Measurements from ENCODE around the gene PLCL2. TPM values are rescaled to one million over a fixed set of nuclear protein-coding genes. Genes with fewer than 3 reads are reported as not detected.

PLCL2 gene
- total and polyA plus RNA-seq, 10 of the 15 experiments (the other 5 are each of a cell fraction or from before 2014, with no cell fraction given) = 7.5 to 37.3 (median 21.7) TPM

- 0 out of 2 replicates have a peak, but pooled peaks have one; percentile 22 for TF ChIP-seq DPF2 (IDR thresholded peaks at IDR 0.05)
- 0 out of 2 replicates have a peak, but pooled peaks have one; percentile 30 for TF ChIP-seq CREB1 (IDR thresholded peaks at IDR 0.05; ENCODE audit: low read depth)
- TF ChIP-seq KAT2A (conservative IDR thresholded peaks at IDR 0.05; ENCODE audit: control insufficient read depth, low read depth, low read length) = no peak
- no peak for TF ChIP-seq REST (IDR thresholded peaks at IDR 0.05; ENCODE audit: low read depth, low read length)
- no peak for TF ChIP-seq PKNOX1 (IDR thresholded peaks at IDR 0.05)
- no peak for TF ChIP-seq BACH1 (IDR thresholded peaks at IDR 0.05; ENCODE audit: borderline replicate concordance)
- no peak for TF ChIP-seq SPI1 (IDR thresholded peaks at IDR 0.05; ENCODE audit: borderline replicate concordance, insufficient read depth, low read depth, low read length)
- TF ChIP-seq LARP7 (IDR thresholded peaks at IDR 0.05) = no peak
- peak; percentile 31; the same call in 1 of the 2 replicates for TF ChIP-seq RELB (IDR thresholded peaks at IDR 0.05; ENCODE audit: low read depth)
- TF ChIP-seq, protein P1, sequence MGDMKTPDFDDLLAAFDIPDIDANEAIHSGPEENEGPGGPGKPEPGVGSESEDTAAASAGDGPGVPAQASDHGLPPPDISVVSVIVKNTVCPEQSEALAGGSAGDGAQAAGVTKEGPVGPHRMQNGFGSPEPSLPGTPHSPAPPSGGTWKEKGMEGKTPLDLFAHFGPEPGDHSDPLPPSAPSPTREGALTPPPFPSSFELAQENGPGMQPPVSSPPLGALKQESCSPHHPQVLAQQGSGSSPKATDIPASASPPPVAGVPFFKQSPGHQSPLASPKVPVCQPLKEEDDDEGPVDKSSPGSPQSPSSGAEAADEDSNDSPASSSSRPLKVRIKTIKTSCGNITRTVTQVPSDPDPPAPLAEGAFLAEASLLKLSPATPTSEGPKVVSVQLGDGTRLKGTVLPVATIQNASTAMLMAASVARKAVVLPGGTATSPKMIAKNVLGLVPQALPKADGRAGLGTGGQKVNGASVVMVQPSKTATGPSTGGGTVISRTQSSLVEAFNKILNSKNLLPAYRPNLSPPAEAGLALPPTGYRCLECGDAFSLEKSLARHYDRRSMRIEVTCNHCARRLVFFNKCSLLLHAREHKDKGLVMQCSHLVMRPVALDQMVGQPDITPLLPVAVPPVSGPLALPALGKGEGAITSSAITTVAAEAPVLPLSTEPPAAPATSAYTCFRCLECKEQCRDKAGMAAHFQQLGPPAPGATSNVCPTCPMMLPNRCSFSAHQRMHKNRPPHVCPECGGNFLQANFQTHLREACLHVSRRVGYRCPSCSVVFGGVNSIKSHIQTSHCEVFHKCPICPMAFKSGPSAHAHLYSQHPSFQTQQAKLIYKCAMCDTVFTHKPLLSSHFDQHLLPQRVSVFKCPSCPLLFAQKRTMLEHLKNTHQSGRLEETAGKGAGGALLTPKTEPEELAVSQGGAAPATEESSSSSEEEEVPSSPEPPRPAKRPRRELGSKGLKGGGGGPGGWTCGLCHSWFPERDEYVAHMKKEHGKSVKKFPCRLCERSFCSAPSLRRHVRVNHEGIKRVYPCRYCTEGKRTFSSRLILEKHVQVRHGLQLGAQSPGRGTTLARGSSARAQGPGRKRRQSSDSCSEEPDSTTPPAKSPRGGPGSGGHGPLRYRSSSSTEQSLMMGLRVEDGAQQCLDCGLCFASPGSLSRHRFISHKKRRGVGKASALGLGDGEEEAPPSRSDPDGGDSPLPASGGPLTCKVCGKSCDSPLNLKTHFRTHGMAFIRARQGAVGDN (IDR thresholded peaks at IDR 0.05) = 0 out of 2 replicates have a peak, but pooled peaks have one; percentile 32
- peak; percentile 4 for TF ChIP-seq MEF2B (IDR thresholded peaks at IDR 0.05; ENCODE audit: partially characterized antibody, poor library complexity, severe bottlenecking)
These were observed 20.0 kb downstream of the PLCL2 start (continued) for GRCh38 chr3:16904423-16905417.

Measured in GM12878 (cell line).